ENCODE results near the gene MAPKBP1. TPM values are rescaled to one million over a fixed set of nuclear protein-coding genes. Genes with fewer than 3 reads are reported as not detected.

MAPKBP1 gene
- total RNA-seq, 2 donors from 2014 or later = 9.0 to 14.6 TPM

DNA sequence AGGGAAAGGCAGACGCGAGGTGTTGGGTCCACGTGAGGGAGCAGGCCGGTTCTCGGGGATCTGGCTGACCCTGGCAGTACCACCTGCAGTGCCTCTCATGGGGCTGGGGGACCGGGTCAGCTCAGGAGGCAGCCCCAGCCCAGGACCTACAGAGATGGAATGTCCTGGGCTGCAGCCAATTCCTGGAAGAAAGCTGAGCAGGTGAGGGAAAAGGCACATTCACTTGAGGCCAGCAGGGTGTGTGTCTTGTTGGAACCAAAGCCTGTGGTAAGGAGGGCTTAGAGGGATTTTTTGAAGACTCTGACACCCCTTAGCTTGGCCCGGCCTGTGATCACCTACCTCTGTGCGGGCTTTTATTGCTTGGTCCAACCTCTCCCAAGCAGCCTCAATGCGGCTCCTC lies 80.2 kb downstream of the MAPKBP1 start:
- no peak for DNase-seq
- H3K36me3 ChIP-seq = no peaks in the 10 kb centered on the region
- H3K9me3 ChIP-seq = no peaks in the 10 kb centered on the region
- no peaks in the 10 kb centered on the region for H3K4me1 ChIP-seq
- no peak overlapping the region for H3K4me3 ChIP-seq
- no peak overlapping the region for H3K9ac ChIP-seq (ENCODE audit: low read depth in 2 of 2, low read length in 2 of 2)
- intact Hi-C loops (cut with DNase I) = no loop called here
- TF ChIP-seq CTCF (IDR thresholded peaks at IDR 0.05) = no peak
- no peak overlapping the region for H3K27ac ChIP-seq
- no peaks in the 10 kb centered on the region for H3K27me3 ChIP-seq

DNA sequence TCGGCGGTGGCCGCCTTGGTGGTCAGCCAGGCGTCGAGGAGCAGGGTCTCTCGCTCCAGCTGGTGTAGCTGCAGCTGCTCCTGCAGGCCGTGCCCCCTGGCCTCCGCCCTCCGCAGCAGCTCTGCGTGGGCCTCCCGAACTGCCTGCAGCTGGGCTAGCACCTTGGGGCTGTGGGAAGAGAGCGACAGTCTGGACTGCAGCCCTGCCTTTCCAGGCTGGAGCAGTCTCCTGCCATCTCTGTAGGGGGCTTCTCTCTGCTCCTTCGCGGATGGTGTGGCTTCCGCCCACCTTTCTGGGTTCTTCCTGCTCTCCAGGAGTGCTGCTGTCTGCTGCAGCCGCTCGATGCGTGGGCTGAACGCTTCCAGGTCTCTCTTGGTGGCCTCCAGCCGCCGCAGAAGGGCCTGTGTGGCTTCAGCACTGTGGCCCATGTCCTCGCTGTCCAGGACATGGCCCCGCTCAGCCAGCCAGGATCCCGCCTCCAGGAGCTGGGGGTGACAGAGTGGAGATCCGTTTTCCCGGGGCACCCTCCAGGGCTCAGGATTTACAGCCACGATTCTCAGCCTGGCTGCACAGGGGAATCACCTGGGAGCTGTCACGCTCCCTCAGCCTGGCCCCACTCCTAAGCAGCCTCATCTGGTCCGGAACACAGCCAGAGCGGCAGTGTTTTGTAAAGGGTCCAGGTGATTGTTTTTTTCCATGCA lies 81.1 kb downstream of the MAPKBP1 start:
- Histone ChIP-seq H3K27me3 (no peaks in the 10 kb centered on the region), H3K9me3 (no peaks in the 10 kb centered on the region), H3K4me3 (no peak overlapping the region), H3K4me1 (no peaks in the 10 kb centered on the region), H3K9ac (ENCODE audit: low read depth in 2 of 2, low read length in 2 of 2) (no peak overlapping the region), H3K36me3 (no peaks in the 10 kb centered on the region), H3K27ac (no peak overlapping the region)
- DNase-seq = no peak
- intact Hi-C loops (cut with DNase I) = no loop called here
- no peak for TF ChIP-seq CTCF (IDR thresholded peaks at IDR 0.05)

GRCh38 chr15:41856262-41856661 lies 82.0 kb downstream of the MAPKBP1 start:
- intact Hi-C loops (cut with DNase I) = no loop called here
- no peak for TF ChIP-seq CTCF (IDR thresholded peaks at IDR 0.05)
- H3K4me1 ChIP-seq = no peaks in the 10 kb centered on the region
- no peak overlapping the region for H3K4me3 ChIP-seq
- DNase-seq = no peak
- no peak overlapping the region for H3K27ac ChIP-seq
- H3K9me3 ChIP-seq = no peaks in the 10 kb centered on the region
- no peak overlapping the region for H3K9ac ChIP-seq (ENCODE audit: low read depth in 2 of 2, low read length in 2 of 2)
- no peaks in the 10 kb centered on the region for H3K27me3 ChIP-seq
- H3K36me3 ChIP-seq = no peaks in the 10 kb centered on the region

DNA sequence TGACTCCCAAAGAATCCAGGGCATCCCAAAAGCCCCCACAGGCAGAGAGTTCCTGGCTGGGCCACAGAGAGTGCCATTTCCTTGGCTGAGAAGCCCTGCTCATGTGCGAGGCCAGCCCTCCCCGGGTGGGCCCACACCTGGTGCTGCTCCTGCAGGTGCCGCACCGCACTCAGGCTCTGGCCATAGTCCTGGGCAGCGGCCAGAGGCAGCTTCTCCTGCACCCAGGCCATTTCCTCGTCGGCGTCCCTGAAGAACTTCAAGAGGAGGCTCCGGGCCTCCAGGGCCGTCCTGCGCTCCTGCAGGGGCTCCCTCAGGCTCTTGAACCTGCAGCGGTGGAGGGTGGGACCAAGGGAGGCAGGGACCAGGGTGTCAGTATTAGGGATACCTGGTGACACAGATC lies 82.4 kb downstream of the MAPKBP1 start:
- DNase-seq = no peak
- intact Hi-C loops (cut with DNase I) = no loop called here

GRCh38 chr15:41857316-41857715 lies 83.0 kb downstream of the MAPKBP1 start:
- Histone ChIP-seq H3K9ac (ENCODE audit: low read depth in 2 of 2, low read length in 2 of 2) (no peak overlapping the region), H3K4me1 (no peaks in the 10 kb centered on the region), H3K9me3 (no peaks in the 10 kb centered on the region), H3K36me3 (no peaks in the 10 kb centered on the region), H3K27ac (no peak overlapping the region), H3K4me3 (no peak overlapping the region), H3K27me3 (no peaks in the 10 kb centered on the region)
- no peak for DNase-seq
- TF ChIP-seq CTCF (IDR thresholded peaks at IDR 0.05) = no peak
- intact Hi-C loops (cut with DNase I) = no loop called here

More for the DNA sequence above, 82.4 kb downstream of the MAPKBP1 start:
- H3K4me1 ChIP-seq = no peaks in the 10 kb centered on the region
- no peak overlapping the region for H3K4me3 ChIP-seq
- no peak overlapping the region for H3K9ac ChIP-seq (ENCODE audit: low read depth in 2 of 2, low read length in 2 of 2)
- TF ChIP-seq CTCF (IDR thresholded peaks at IDR 0.05) = no peak
- H3K27ac ChIP-seq = no peak overlapping the region
- H3K9me3 ChIP-seq = no peaks in the 10 kb centered on the region
- no peaks in the 10 kb centered on the region for H3K27me3 ChIP-seq
- H3K36me3 ChIP-seq = no peaks in the 10 kb centered on the region
